WTC11 (cell line): ENCODE results near the gene ELFN1.

Experiments used
- ATF1 ChIP-seq: sonication (generic); formaldehyde crosslinking; IDR thresholded peaks from 2 replicates; pipeline ENCODE4 v1.8.1; 2023; ENCODE audit warnings: mild to moderate bottlenecking, moderate library complexity, missing genetic modification reagents
- CTCF ChIP-seq: fragments of 200-600 bp; IDR thresholded peaks from 2 replicates; pipeline ENCODE4 v1.8.0; 2022; ENCODE audit warnings: antibody characterized with exemption
- ESRRA ChIP-seq: sonication (generic); formaldehyde crosslinking; IDR thresholded peaks from 2 replicates; pipeline ENCODE4 v1.8.1; 2022; ENCODE audit warnings: mild to moderate bottlenecking, missing genetic modification reagents, borderline replicate concordance
- FOXK1 ChIP-seq: sonication (generic); formaldehyde crosslinking; IDR thresholded peaks from 2 replicates; pipeline ENCODE4 v1.8.0; 2022; ENCODE audit warnings: mild to moderate bottlenecking, moderate library complexity, missing genetic modification reagents
- JUN ChIP-seq: sonication (generic); formaldehyde crosslinking; IDR thresholded peaks from 2 replicates; pipeline ENCODE4 v1.8.0; 2023; ENCODE audit warnings: mild to moderate bottlenecking, missing genetic modification reagents
- MXD4 ChIP-seq: fragments of 250-450 bp; sonication (Bioruptor Pico); IDR thresholded peaks from 2 replicates; pipeline ENCODE4 v1.8.0; 2021; ENCODE audit warnings: mild to moderate bottlenecking, moderate library complexity, borderline replicate concordance
- NFE2L1 ChIP-seq: sonication (generic); formaldehyde crosslinking; IDR thresholded peaks from 2 replicates; pipeline ENCODE4 v1.8.1; 2023; ENCODE audit warnings: missing genetic modification reagents
- NFYB ChIP-seq: sonication (generic); formaldehyde crosslinking; conservative IDR thresholded peaks from 2 replicates; pipeline ENCODE4 v1.8.0; 2022; ENCODE audit warnings: low read depth, missing genetic modification reagents
- ZNF281 ChIP-seq: sonication (generic); formaldehyde crosslinking; IDR thresholded peaks from 2 replicates; pipeline ENCODE4 v1.8.0; 2023; ENCODE audit warnings: mild to moderate bottlenecking, missing genetic modification reagents
- TF ChIP-seq, protein P1 (sequence below): sonication (generic); formaldehyde crosslinking; IDR thresholded peaks from 2 replicates; pipeline ENCODE4 v1.8.0; 2022; ENCODE audit warnings: mild to moderate bottlenecking, missing genetic modification reagents
- TF ChIP-seq, protein P2 (sequence below): sonication (generic); formaldehyde crosslinking; IDR thresholded peaks from 2 replicates; pipeline ENCODE4 v1.8.0; 2023; ENCODE audit warnings: missing genetic modification reagents

DNA sequence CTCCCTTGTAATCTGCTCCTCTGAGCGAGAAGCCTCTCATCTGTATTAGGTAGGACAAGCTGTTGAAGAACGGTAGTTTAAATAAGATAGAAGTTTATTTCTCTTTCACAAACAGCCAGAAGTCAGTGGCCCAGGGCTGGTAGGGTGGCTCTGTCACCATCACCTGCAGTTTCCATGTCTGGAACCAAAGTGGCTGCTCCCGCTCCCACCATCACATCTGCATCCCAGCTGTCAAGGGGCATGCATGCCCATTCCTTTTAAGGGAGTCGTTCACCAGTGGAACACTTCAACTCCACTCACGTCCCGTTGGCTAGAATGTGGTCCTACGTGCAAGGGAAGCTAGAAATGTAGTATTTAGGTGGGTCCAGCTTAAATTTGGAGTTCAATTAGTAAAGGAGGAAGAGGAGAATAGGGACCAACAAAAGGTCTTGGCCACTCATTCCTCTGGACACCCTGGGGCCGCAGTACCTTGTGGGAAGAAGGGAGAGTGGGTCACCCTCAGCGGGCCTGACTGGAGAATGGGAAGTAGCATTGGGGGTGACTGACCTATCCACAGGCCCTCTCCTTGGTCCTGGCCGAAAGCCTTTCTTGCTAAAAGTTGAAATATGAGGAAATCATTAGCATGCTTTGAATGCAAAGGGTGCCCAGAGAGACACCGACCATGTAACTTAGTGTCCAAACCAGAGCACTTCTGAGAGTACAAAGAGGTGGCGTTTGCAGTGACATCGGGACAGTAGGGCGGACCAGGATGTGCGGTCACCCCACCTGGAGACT, 48.0 kb downstream of the ELFN1 start:
- TF ChIP-seq CTCF (no peak), MXD4 (CRISPR knock-in tag) (no peak), FOXK1 (no peak), ESRRA (CRISPR knock-in tag) (no peak), NFYB (CRISPR knock-in tag) (no peak), ATF1 (CRISPR knock-in tag) (no peak), NFE2L1 (CRISPR knock-in tag) (no peak), ZNF281 (no peak), JUN (CRISPR knock-in tag) (no peak)
- TF ChIP-seq, protein P1, sequence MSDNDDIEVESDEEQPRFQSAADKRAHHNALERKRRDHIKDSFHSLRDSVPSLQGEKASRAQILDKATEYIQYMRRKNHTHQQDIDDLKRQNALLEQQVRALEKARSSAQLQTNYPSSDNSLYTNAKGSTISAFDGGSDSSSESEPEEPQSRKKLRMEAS (CRISPR knock-in tag) = no peak
- TF ChIP-seq, protein P2, sequence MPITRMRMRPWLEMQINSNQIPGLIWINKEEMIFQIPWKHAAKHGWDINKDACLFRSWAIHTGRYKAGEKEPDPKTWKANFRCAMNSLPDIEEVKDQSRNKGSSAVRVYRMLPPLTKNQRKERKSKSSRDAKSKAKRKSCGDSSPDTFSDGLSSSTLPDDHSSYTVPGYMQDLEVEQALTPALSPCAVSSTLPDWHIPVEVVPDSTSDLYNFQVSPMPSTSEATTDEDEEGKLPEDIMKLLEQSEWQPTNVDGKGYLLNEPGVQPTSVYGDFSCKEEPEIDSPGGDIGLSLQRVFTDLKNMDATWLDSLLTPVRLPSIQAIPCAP (CRISPR knock-in tag) = no peak
